ACC112 (cell line): ENCODE data around the gene FAM107A.

Experiments
- H2AFZ ChIP-seq: fragments of 200-600 bp; sonication (generic); one replicate; pipeline ENCODE4 v1.6.0; 2017; ENCODE audit warnings: antibody characterized with exemption, low read length; ENCODE audit not compliant: unreplicated experiment
- H3K27ac ChIP-seq: fragments of 200-600 bp; sonication (generic); 2 replicates; pipeline ENCODE4 v1.5.1; 2014; ENCODE audit warnings: low read depth, mild to moderate bottlenecking, antibody characterized with exemption, low read length, moderate library complexity
- H3K27me3 ChIP-seq: fragments of 200-600 bp; sonication (generic); 2 replicates; pipeline ENCODE4 v1.6.1; 2014; ENCODE audit warnings: mild to moderate bottlenecking, antibody characterized with exemption, low read length, moderate library complexity, mixed read lengths; ENCODE audit not compliant: insufficient read depth
- H3K36me3 ChIP-seq: fragments of 200-600 bp; sonication (generic); 2 replicates; pipeline ENCODE4 v1.6.1; 2016; ENCODE audit warnings: mild to moderate bottlenecking, antibody characterized with exemption, low read length, moderate library complexity, mixed read lengths; ENCODE audit not compliant: insufficient read depth
- H3K4me1 ChIP-seq: fragments of 200-600 bp; sonication (generic); one replicate; pipeline ENCODE4 v1.6.1; 2016; ENCODE audit warnings: low read length, mixed read lengths; ENCODE audit not compliant: insufficient read depth, unreplicated experiment, control insufficient read depth
- H3K4me3 ChIP-seq: fragments of 200-600 bp; sonication (generic); 2 replicates; pipeline ENCODE4 v1.5.1; 2014; ENCODE audit warnings: mild to moderate bottlenecking, low read depth, low read length
- H3K79me2 ChIP-seq: fragments of 200-600 bp; sonication (generic); one replicate; pipeline ENCODE4 v1.6.0; 2016; ENCODE audit warnings: low read length; ENCODE audit not compliant: control insufficient read depth, unreplicated experiment, insufficient read depth

FAM107A gene

GRCh38 chr3:58594117-58594516, 16.9 kb upstream of the FAM107A start:
- H2AFZ ChIP-seq = no peak overlapping the region
- no peaks in the 10 kb centered on the region for H3K4me1 ChIP-seq
- H3K79me2 ChIP-seq = no peaks in the 10 kb centered on the region
- no peaks in the 10 kb centered on the region for H3K36me3 ChIP-seq
- no peak overlapping the region for H3K27ac ChIP-seq
- no peak overlapping the region for H3K4me3 ChIP-seq
- peaks cover 12% of the 10 kb centered on the region for H3K27me3 ChIP-seq

GRCh38 chr3:58591517-58592510, 14.6 kb upstream of the FAM107A start:
- Histone ChIP-seq H3K36me3 (no peaks in the 10 kb centered on the region), H3K4me1 (no peaks in the 10 kb centered on the region), H3K79me2 (no peaks in the 10 kb centered on the region), H3K27me3 (peaks cover 25% of the 10 kb centered on the region), H3K27ac (no peak overlapping the region), H2AFZ (no peak overlapping the region), H3K4me3 (no peak overlapping the region)

GRCh38 chr3:58588030-58588614, 10.9 kb upstream of the FAM107A start:
- peaks cover 3% of the 10 kb centered on the region for H3K4me1 ChIP-seq
- H3K36me3 ChIP-seq = no peaks in the 10 kb centered on the region
- H3K27me3 ChIP-seq = peaks cover 28% of the 10 kb centered on the region
- no peak overlapping the region for H3K4me3 ChIP-seq
- H2AFZ ChIP-seq = no peak overlapping the region
- H3K79me2 ChIP-seq = no peaks in the 10 kb centered on the region
- H3K27ac ChIP-seq = no peak overlapping the region

- Histone ChIP-seq H3K79me2 (no peaks in the 10 kb centered on the region), H3K4me1 (peaks cover 3% of the 10 kb centered on the region), H3K36me3 (no peaks in the 10 kb centered on the region), H2AFZ (no peak overlapping the region), H3K27ac (no peak overlapping the region), H3K4me3 (no peak overlapping the region), H3K27me3 (peaks cover 28% of the 10 kb centered on the region)
These were observed 9.6 kb upstream of the FAM107A start for GRCh38 chr3:58586776-58587192.

GRCh38 chr3:58585994-58586393, 8.8 kb upstream of the FAM107A start:
- Histone ChIP-seq H3K27me3 (peaks cover 28% of the 10 kb centered on the region), H3K79me2 (no peaks in the 10 kb centered on the region), H3K36me3 (no peaks in the 10 kb centered on the region), H2AFZ (peak overlapping the region; percentile 29), H3K4me1 (peaks cover 3% of the 10 kb centered on the region), H3K27ac (no peak overlapping the region), H3K4me3 (peak overlapping the region; percentile 76)

- peak overlapping the region; percentile 76 for H3K4me3 ChIP-seq
- H3K27me3 ChIP-seq = peaks cover 28% of the 10 kb centered on the region
- peak overlapping the region; percentile 29 for H2AFZ ChIP-seq
- no peaks in the 10 kb centered on the region for H3K79me2 ChIP-seq
- peaks cover 3% of the 10 kb centered on the region for H3K4me1 ChIP-seq
- no peaks in the 10 kb centered on the region for H3K36me3 ChIP-seq
- no peak overlapping the region for H3K27ac ChIP-seq
These were observed 8.0 kb upstream of the FAM107A start for GRCh38 chr3:58585005-58585786.

- Histone ChIP-seq H3K4me3 (peak overlapping the region; percentile 76), H3K36me3 (no peaks in the 10 kb centered on the region), H3K79me2 (no peaks in the 10 kb centered on the region), H3K4me1 (peaks cover 3% of the 10 kb centered on the region), H3K27ac (no peak overlapping the region), H2AFZ (peak overlapping the region; percentile 29), H3K27me3 (peaks cover 28% of the 10 kb centered on the region)
These were observed 7.5 kb upstream of the FAM107A start for GRCh38 chr3:58584690-58585004.

- H3K79me2 ChIP-seq = no peaks in the 10 kb centered on the region
- H3K27me3 ChIP-seq = peaks cover 9% of the 10 kb centered on the region
- H2AFZ ChIP-seq = no peak overlapping the region
- H3K4me1 ChIP-seq = peaks cover 8% of the 10 kb centered on the region
- no peak overlapping the region for H3K4me3 ChIP-seq
- H3K27ac ChIP-seq = no peak overlapping the region
- H3K36me3 ChIP-seq = no peaks in the 10 kb centered on the region
These were observed 4.3 kb upstream of the FAM107A start for GRCh38 chr3:58581328-58582091.

- peaks cover 8% of the 10 kb centered on the region for H3K4me1 ChIP-seq
- no peak overlapping the region for H3K4me3 ChIP-seq
- peaks cover 3% of the 10 kb centered on the region for H3K27me3 ChIP-seq
- no peak overlapping the region for H3K27ac ChIP-seq
- no peaks in the 10 kb centered on the region for H3K79me2 ChIP-seq
- no peak overlapping the region for H2AFZ ChIP-seq
- no peaks in the 10 kb centered on the region for H3K36me3 ChIP-seq
These were observed 3.7 kb upstream of the FAM107A start for GRCh38 chr3:58580826-58581327.

GRCh38 chr3:58578873-58579272, 1.7 kb upstream of the FAM107A start:
- peaks cover 5% of the 10 kb centered on the region for H3K4me1 ChIP-seq

More at GRCh38 chr3:58578873-58579272, 1.7 kb upstream of the FAM107A start:
- H3K27ac ChIP-seq = no peak overlapping the region
- H2AFZ ChIP-seq = no peak overlapping the region
- H3K36me3 ChIP-seq = no peaks in the 10 kb centered on the region
- H3K27me3 ChIP-seq = no peaks in the 10 kb centered on the region
- no peaks in the 10 kb centered on the region for H3K79me2 ChIP-seq
- H3K4me3 ChIP-seq = no peak overlapping the region
